Prostate gland (tissue), 2 donors: ENCODE results near the gene NTRK2.

Experiments
- CTCF ChIP-seq, 4 experiments: fragments of 200-600 bp in 2 of 4; fragments of 450-650 bp in 2 of 4; sonication (generic) in 2 of 4; IDR thresholded peaks; 1 replicate in 3 of 4; 2 replicates in 1 of 4; pipeline ENCODE4 v1.5.1; 2016 to 2019; ENCODE audit warnings: antibody characterized with exemption in 4 of 4, mild to moderate bottlenecking in 2 of 4, moderate library complexity in 2 of 4
- POLR2A ChIP-seq: fragments of 450-650 bp; IDR thresholded peaks from one replicate; pipeline ENCODE4 v1.6.1; 2016; ENCODE audit warnings: antibody characterized with exemption, mild to moderate bottlenecking
- POLR2AphosphoS5 ChIP-seq: sonication (generic); formaldehyde crosslinking; IDR thresholded peaks from one replicate; pipeline ENCODE4 v1.6.1; 2017; ENCODE audit warnings: antibody characterized with exemption

GRCh38 chr9:84818791-84819190, 149.3 kb downstream of the NTRK2 start:
- TF ChIP-seq POLR2A = no peak
- TF ChIP-seq CTCF (IDR thresholded peaks at IDR 0.05) = no peak
- TF ChIP-seq POLR2AphosphoS5 = no peak
